Uterus (tissue), 4 donors: ENCODE measurements around the gene DNA2. TPM values are rescaled to one million over a fixed set of nuclear protein-coding genes. Genes with fewer than 3 reads are reported as not detected.

Experiments
- DNase-seq, 2 donors: peaks; one replicate each; pipeline ENCODE4 v3.0.0-alpha.2; 2019 to 2020
- H3K27ac ChIP-seq, 2 donors: fragments of 200-600 bp; sonication (generic); 1 replicate in 1 of 2; 2 replicates in 1 of 2; pipeline ENCODE4 v1.5.1; 2016 to 2018
- H3K27me3 ChIP-seq, 2 donors: fragments of 200-600 bp; sonication (generic); one replicate each; pipeline ENCODE4 v1.5.1; 2018 to 2019; ENCODE audit warnings: control low read depth in 1 of 2
- H3K36me3 ChIP-seq, 2 donors: fragments of 200-600 bp; sonication (generic); one replicate each; pipeline ENCODE4 v1.5.1; 2019; ENCODE audit warnings: control low read depth in 1 of 2
- H3K4me1 ChIP-seq, 2 donors: fragments of 200-600 bp; sonication (generic); one replicate each; pipeline ENCODE4 v1.5.1; 2018 to 2019; ENCODE audit warnings: control low read depth in 1 of 2
- H3K4me3 ChIP-seq, 2 donors: fragments of 200-600 bp; sonication (generic); 1 replicate in 1 of 2; 2 replicates in 1 of 2; pipeline ENCODE4 v1.5.1; 2018 to 2019; ENCODE audit warnings: mild to moderate bottlenecking in 1 of 2
- H3K9me3 ChIP-seq, 2 donors: fragments of 200-600 bp; sonication (generic); one replicate each; pipeline ENCODE4 v1.5.1; 2019; ENCODE audit warnings: control low read depth in 1 of 2
- POLR2A ChIP-seq, 2 donors: fragments of 450-650 bp; IDR thresholded peaks; one replicate each; pipeline ENCODE4 v1.6.1; 2016; ENCODE audit warnings: antibody characterized with exemption in 2 of 2, mild to moderate bottlenecking in 1 of 2, moderate library complexity in 1 of 2
- intact Hi-C: fragments of 100-400 bp; cut with DNase I; formaldehyde crosslinking; loops from one replicate; pipeline ENCODE4 v1.15.1; 2023; ENCODE audit warnings: low total_unique reads
- total RNA-seq, 4 donors: library from RNA; depleted of rRNA in 3 of 4; stranded (reverse); fragments of >200 nt in 3 of 4; gene quantifications; one replicate each; pipeline versions ENCODE4 v1.1.0 to v1.2.4, GENCODE V29; 2014 to 2023
- TF ChIP-seq, protein P1 (sequence below), 4 experiments: fragments of 200-600 bp in 2 of 4; fragments of 450-650 bp in 2 of 4; sonication (generic) in 2 of 4; IDR thresholded peaks; one replicate each; pipeline ENCODE4 v1.5.1; 2016 to 2019; ENCODE audit warnings: antibody characterized with exemption in 4 of 4, mild to moderate bottlenecking in 2 of 4, moderate library complexity in 1 of 4
- donor health status: DM: yes; HTN: yes; CAD: no.

Gene DNA2
- total RNA-seq, 4 donors from 2014 or later = under 0.01 to 20.7 (median 3.7) TPM

- Histone ChIP-seq H3K36me3 (no peaks in the 10 kb centered on the region), H3K4me1 (no peaks in the 10 kb centered on the region), H3K27me3 (no peaks in the 10 kb centered on the region), H3K4me3 (no peak overlapping the region), H3K27ac (no peak overlapping the region), H3K9me3 (no peaks in the 10 kb centered on the region)
- no peak for DNase-seq
- TF ChIP-seq, protein P1, sequence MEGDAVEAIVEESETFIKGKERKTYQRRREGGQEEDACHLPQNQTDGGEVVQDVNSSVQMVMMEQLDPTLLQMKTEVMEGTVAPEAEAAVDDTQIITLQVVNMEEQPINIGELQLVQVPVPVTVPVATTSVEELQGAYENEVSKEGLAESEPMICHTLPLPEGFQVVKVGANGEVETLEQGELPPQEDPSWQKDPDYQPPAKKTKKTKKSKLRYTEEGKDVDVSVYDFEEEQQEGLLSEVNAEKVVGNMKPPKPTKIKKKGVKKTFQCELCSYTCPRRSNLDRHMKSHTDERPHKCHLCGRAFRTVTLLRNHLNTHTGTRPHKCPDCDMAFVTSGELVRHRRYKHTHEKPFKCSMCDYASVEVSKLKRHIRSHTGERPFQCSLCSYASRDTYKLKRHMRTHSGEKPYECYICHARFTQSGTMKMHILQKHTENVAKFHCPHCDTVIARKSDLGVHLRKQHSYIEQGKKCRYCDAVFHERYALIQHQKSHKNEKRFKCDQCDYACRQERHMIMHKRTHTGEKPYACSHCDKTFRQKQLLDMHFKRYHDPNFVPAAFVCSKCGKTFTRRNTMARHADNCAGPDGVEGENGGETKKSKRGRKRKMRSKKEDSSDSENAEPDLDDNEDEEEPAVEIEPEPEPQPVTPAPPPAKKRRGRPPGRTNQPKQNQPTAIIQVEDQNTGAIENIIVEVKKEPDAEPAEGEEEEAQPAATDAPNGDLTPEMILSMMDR (IDR thresholded peaks at IDR 0.05) = no peak
- TF ChIP-seq POLR2A (IDR thresholded peaks at IDR 0.05) = no peak
- intact Hi-C loops = no loop called here
Measured at GRCh38 chr10:68385740-68386139, 86.0 kb downstream of the DNA2 start.

DNA sequence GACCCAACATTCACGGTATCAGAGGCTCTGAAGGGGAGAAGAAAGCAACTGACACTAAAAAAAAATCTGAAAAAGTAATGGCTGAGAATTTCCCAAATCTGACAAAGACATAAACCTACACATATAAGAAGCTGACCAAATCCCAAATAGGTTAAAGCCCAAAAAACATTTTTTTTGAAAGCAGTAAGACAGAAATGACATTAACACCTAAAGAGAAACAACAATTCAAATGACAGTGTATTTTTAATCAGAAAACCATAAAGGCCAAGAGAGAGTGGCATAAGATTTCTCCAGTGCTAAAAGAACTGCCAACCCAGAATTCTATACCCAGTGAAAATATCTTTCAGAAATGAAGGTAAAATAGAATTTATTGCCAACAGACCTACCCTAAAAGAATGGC, 100.2 kb downstream of the DNA2 start:
- TF ChIP-seq, protein P1 (IDR thresholded peaks at IDR 0.05) = no peak
- no peak for TF ChIP-seq POLR2A (IDR thresholded peaks at IDR 0.05)
- no peaks in the 10 kb centered on the region for H3K36me3 ChIP-seq

DNA sequence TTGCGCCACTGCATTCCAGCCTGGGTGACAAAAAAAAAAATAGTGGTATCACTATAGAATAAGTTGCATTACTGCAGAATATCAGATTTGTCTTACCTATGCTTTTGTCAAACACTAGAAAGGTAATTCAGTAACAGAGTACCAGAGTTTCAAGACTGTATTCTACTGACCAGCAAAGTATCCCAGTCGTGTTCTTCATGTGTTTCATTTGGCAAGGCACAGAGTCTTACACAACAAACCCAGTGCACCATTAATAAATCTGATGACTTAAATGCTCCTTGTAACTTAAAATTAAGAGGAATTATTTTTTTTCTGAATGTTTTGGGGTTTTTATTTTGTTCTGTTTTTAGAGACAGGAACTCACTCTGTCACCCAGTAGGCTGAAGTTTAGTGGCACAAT, 104.7 kb downstream of the DNA2 start:
- Histone ChIP-seq H3K4me1 (no peaks in the 10 kb centered on the region), H3K9me3 (no peaks in the 10 kb centered on the region), H3K4me3 (no peak overlapping the region), H3K27ac (no peak overlapping the region), H3K27me3 (no peaks in the 10 kb centered on the region), H3K36me3 (no peaks in the 10 kb centered on the region)
- TF ChIP-seq, protein P1 (IDR thresholded peaks at IDR 0.05) = no peak
- no peak for TF ChIP-seq POLR2A (IDR thresholded peaks at IDR 0.05)
- intact Hi-C loops = no loop called here
- DNase-seq = no peak

More for the DNA sequence above, 100.2 kb downstream of the DNA2 start:
- DNase-seq = no peak
- no peaks in the 10 kb centered on the region for H3K4me1 ChIP-seq
- intact Hi-C loops = no loop called here
- no peak overlapping the region for H3K27ac ChIP-seq
- no peaks in the 10 kb centered on the region for H3K9me3 ChIP-seq
- H3K4me3 ChIP-seq = no peak overlapping the region
- H3K27me3 ChIP-seq = no peaks in the 10 kb centered on the region

DNA sequence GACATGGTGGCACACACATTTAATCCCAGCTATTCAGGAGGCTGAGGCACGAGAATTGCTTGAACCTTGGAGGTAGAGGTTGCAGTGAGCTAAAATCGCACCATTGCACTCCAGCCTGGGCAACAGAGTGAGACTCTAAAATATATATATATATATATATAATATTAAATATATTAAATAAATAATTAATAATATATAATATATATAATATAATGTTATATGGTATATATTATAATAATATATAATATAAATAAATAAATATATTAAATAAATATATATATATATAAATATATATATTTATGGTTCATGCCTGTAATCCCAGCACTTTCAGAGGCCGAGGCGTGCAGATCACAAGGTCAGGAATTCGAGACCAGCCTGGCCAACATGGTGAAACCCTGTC, 105.2 kb downstream of the DNA2 start:
- no peak for DNase-seq
- H3K27me3 ChIP-seq = no peaks in the 10 kb centered on the region
- no peaks in the 10 kb centered on the region for H3K9me3 ChIP-seq
- no peaks in the 10 kb centered on the region for H3K36me3 ChIP-seq
- no peaks in the 10 kb centered on the region for H3K4me1 ChIP-seq
- no peak overlapping the region for H3K27ac ChIP-seq
- no peak overlapping the region for H3K4me3 ChIP-seq
- TF ChIP-seq, protein P1 (IDR thresholded peaks at IDR 0.05) = no peak
- TF ChIP-seq POLR2A (IDR thresholded peaks at IDR 0.05) = no peak
- intact Hi-C loops = no loop called here

- Histone ChIP-seq H3K4me3 (no peak overlapping the region), H3K9me3 (no peaks in the 10 kb centered on the region), H3K27ac (no peak overlapping the region), H3K4me1 (no peaks in the 10 kb centered on the region), H3K36me3 (no peaks in the 10 kb centered on the region), H3K27me3 (no peaks in the 10 kb centered on the region)
- TF ChIP-seq, protein P1 (IDR thresholded peaks at IDR 0.05) = no peak
- no peak for TF ChIP-seq POLR2A (IDR thresholded peaks at IDR 0.05)
- intact Hi-C loops = no loop called here
- DNase-seq = no peak
Measured at GRCh38 chr10:68365611-68366010, 106.2 kb downstream of the DNA2 start.
